GM21825 (cell line): ENCODE measurements around the gene ARFRP1.
"Not testable (repeated sequence)": the region's sequence is repeated elsewhere in the genome, so short reads cannot be mapped to it uniquely, and the experiment has no call there.

Source experiments
- ATAC-seq: cut with Tn5 transposase; IDR thresholded peaks from one replicate; pipeline ENCODE4 v1.9.1; 2021; ENCODE audit warnings: mild to moderate bottlenecking, moderate library complexity; ENCODE audit not compliant: unreplicated experiment

The ARFRP1 gene

DNA sequence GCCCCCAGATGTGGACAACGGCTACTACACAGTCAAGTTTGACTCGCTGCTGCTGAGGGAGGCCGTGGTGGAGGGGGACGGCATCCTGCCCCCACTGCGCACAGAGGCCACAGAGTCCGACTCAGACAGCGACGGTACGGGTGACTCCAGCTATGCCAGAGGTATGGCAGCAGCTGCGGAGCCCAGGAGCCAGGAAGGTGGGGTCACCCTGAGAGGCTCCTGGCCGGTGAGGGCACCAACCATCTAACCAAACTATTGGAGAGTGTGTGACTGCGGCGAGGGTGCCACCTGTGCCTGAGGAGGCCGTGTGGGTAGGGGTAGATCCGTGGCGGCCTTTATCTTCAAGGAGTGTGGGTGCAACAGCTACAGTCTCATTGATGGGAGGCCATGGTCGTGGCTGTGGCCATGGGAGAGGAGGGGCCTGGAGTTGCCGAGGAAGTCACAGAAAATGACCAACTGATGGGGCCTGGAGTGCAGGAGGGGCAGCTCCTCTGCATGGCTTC, 25.9 kb upstream of the ARFRP1 start:
- no peak for ATAC-seq

DNA sequence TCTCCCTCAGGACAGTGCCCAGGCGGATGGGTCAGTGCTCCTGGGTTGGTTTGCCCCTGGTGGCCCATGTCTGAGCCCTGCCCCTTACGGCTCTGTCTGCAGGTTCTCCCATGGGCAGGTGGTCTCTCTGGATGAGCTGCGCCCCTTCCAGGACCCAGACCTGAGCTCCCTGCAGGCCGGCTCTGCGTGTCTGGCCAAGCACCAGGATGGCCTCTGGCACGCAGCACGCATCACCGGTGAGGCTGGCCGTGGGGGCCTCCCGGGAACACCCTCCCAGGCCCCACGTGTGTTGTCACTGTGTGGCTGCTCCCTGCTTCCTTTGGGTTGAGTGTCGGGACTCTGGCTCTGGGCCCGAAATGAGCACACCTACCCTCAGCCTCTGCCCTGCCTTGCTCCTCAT, 25.3 kb upstream of the ARFRP1 start:
- ATAC-seq = no peak

DNA sequence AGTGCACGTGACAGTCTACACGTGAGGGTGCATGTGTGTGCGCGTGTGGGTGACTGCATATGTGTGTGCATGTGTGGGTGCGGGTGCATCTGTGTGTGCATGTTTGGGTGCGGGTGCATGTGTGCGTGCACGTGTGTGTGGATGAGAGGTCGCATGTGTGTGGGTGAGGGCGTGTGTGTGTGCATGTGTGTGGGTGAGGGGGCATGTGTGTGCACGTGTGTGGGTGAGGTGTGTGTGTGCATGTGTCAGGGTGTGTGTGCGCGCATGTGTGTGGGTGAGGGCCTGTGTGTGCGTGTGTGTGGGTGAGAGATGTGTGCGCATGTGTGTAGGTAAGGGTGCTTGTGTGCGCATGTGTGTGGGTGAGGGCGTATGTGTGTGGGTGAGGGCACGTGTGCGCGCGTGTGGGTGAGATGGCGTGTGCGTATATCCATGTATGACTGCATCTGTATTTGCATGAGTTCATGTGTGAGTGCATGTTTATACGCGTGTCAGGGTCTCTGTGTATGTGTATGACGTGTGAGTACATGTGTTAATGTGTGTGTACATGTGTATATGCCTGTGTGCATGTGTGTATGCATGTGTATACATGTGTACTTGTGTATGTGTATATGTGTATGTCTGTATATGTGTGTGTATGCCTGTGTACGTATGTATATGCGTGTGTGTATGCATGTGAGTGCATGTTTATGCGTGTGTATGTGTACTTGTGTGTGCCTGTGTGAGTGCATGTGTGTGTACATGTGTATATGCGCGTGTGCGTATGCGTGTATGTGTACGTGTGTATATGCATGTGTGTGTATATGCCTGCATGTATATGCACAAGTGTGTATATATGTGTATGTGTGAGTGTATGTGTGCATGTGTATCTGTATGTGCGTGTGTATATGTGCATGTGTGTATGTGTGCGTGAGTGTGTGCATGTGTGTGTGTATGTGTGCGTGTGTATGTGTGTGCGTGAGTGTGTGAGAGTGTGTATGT, 24.6 kb upstream of the ARFRP1 start:
- ATAC-seq = no peak

DNA sequence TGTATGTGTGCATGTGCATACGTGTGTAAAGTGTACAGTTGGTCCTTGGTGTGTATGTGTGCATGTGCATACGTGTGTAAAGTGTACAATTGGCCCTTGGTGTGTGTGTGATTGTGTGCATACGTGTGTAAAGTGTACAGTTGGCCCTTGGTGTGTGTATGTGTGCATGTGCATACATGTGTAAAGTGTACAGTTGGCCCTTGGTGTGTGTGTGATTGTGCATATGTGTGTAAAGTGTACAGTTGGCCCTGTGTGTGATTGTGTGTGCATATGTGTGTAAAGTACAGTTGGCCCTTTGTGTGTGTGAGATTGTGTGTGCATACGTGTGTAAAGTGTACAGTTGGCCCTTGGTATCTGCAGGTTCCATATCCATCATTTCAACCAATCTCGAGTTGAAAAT, 23.6 kb upstream of the ARFRP1 start:
- no peak for ATAC-seq

DNA sequence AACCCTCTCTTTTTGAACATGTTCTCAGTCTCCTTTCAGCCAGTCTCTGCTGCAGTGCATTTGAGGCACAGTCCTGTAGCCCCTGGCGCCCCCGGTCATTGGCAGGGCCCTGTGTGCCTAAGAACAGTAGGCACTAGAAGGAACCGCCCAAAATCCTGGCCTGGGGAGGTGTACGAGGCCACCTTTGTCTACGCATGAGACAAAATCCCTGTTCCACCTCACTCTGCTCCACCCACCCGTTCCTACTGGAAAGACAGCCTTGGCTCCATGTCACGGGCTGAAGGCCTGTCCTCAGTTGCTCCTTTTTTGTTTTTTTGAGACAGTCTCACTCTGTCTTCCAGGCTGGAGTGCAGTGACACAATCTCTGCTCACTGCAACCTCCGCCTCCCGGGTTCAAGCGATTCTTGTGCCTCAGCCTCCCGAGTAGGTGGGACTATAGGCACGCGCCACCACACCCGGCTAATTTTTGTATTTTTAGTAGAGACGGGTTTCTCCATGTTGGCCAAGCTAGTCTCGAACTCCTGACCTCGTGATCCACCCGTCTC, 22.5 kb upstream of the ARFRP1 start:
- ATAC-seq = not testable (repeated sequence)

DNA sequence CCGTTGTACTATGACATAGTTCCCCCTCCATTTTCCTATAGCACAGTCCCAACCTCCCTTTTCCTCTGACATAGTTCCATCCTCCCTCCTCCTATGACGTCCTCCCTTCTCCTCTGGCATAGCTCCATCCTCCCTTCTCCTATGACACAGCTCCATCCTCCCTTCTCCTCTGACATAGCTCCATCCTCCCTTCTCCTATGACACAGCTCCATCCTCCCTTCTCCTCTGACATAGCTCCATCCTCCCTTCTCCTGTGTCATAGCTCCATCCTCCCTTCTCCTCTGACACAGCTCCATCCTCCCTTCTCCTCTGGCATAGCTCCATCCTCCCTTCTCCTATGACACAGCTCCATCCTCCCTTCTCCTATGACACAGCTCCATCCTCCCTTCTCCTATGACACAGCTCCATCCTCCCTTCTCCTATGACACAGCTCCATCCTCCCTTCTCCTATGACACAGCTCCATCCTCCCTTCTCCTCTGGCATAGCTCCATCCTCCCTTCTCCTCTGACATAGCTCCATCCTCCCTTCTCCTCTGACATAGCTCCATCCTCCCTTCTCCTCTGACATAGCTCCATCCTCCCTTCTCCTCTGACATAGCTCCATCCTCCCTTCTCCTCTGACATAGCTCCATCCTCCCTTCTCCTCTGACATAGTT, 15.3 kb upstream of the ARFRP1 start:
- not testable (repeated sequence) for ATAC-seq

DNA sequence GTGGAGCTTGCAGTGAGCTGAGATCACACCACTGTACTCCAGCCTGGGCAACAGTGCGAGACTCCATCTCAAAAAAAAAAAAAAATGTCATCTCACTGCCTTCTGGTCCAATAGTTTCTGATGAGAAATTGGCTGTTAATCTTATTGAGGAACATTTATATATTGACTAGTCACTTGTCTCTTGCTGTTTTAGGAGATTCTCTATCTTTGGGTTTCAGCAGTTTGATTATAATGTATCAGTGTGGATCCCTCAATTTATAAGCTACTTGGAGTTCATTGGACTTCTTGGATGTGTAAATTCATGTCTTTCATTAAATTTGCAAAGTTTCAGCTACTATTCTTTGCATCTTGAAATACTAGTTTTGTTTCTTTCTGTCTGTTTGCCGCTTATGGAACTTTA, 11.2 kb upstream of the ARFRP1 start:
- ATAC-seq = no peak

DNA sequence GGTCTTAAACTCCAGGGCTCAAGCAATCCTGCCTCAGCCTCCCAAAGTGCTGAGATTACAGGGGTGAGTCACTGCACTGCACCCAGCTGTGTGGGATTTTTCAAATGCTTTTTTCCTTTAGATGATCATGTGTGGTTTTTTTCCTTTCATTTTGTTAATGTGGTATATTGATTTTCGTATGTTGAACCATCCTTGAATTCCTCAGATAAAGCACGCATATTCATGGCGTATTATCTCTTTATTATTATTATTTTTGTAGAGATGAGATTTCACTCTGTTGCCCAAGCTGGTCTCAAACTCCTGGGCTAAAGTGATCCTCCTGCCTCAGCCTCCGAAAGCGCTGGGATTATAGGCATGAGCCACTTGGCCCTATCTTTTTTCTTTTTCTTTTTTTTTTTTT, 7.1 kb upstream of the ARFRP1 start:
- ATAC-seq = no peak

DNA sequence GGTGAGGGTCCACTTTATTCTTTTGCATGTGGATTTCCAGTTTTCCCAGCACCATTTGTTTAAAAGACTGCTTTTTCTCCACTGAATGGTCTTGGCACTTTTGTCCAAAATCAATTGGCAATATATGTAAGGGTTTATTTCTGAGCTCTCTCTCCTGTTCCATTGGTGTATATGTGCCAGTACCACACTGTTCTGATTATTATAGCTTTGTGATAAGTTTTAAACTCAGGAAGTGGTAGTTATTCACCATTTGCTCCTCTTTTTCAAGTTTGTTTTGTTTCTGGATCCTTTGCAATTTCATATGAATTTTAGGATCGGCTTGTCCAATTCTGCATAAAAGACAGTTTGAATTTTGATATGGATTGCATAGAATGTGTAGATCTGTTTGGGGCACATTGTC, 4.4 kb upstream of the ARFRP1 start:
- ATAC-seq = no peak

DNA sequence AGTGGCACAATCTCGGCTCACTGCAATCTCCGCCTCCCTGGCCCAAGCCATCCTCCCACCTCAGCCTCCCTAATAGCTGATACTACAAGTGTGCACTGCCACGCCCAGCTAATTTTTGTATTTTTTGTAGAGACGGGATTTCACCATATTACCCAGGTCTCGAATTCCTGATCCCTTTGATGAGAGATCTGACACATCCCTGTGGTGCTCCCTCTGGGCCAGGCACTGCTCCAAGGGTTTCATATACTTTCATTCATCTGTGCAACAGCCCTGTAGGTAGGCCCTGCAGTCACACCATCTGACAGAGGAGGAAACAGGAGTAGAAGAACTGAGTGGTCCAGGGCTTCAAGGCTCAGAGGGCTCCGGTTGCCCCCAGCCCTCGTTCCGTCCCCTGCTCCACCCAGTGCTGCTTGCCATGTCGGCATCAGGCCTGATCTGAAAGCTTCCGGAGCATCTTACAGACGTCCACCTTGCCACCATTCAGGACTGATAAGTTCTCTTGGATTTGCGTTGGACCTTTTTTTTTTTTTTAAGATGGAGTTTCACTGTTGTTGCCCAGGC, 3.4 kb upstream of the ARFRP1 start:
- ATAC-seq = no peak

DNA sequence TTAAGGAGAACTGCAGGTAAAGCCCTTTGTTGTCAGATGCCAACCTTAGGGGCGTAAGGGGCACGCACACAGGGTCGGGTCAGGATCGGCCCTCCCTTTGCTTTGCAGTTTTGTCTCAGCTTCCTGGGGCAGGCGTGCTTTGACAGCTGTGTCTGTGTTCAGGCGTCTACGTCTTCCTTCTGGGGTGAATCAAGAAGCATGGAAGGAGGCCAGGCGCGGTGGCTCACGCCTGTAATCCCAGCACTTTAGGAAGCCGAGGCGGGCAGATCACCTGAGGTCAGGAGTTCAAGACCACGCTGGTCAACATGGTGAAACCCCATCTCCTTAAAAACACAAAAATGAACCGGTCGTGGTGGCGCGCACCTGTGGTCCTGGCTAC, 1.4 kb upstream of the ARFRP1 start:
- ATAC-seq = no peak

DNA sequence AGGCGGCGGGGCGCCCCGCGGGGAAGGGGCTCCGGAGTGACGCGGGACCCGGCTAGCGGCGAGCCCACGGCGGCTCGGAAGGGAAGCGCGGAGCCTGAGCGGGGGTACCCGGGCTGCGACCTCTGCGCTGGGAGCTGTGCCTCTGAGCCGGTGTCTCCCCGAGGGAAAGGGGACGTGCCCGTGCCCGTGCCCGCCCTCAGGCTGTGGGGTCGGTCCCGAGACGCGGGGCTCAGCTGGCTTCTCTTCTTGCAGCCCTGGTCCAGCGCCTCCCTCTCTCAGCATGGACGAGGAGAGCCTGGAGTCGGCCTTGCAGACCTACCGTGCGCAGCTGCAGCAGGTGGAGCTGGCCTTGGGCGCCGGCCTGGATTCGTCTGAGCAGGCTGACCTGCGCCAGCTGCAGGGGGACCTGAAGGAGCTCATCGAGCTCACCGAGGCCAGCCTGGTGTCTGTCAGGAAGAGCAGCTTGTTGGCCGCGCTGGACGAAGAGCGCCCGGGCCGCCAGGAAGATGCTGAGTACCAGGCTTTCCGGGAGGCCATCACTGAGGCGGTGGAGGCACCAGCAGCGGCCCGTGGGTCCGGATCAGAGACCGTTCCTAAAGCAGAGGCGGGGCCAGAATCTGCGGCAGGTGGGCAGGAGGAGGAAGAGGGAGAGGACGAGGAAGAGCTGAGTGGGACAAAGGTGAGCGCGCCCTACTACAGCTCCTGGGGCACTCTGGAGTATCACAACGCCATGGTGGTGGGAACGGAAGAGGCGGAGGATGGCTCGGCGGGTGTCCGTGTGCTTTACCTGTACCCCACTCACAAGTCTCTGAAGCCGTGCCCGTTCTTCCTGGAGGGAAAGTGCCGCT, 749 bp upstream of the ARFRP1 start:
- ATAC-seq = peak; percentile 18

DNA sequence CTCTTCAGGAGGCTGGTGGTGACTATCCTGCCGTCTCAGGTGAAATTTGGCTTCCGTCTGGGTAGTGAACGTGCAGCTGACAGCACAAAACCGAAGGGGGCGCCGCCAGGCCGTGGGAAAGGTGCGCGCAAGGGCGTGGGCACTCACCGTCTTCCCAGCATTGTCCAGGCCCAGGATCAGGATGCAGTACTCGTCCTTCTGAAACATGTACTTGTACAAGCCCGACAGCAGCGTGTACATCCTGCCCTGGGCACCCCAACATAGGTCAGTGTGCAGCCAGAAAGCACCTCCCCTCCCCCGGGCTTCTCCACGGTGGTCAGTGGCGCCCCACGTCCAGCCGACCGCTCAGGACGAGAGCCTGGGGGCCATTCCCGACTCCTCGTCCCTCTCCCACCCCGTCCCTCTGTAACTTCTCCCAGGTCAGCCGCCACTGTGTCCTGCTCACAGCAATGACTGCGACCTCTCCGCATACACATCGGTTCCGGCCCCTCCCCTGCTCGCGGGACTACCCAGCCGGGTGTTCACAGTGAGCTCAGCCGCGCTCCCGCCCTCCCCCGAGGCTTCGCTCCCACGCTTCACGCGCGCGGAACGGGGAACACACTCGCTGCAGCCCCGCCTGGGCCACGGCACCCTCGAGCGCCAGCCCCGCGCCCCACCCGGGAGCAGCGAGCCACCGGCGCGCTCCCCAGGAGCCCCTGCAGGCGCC, 771 bp downstream of the ARFRP1 start:
- peak; percentile 28 for ATAC-seq

DNA sequence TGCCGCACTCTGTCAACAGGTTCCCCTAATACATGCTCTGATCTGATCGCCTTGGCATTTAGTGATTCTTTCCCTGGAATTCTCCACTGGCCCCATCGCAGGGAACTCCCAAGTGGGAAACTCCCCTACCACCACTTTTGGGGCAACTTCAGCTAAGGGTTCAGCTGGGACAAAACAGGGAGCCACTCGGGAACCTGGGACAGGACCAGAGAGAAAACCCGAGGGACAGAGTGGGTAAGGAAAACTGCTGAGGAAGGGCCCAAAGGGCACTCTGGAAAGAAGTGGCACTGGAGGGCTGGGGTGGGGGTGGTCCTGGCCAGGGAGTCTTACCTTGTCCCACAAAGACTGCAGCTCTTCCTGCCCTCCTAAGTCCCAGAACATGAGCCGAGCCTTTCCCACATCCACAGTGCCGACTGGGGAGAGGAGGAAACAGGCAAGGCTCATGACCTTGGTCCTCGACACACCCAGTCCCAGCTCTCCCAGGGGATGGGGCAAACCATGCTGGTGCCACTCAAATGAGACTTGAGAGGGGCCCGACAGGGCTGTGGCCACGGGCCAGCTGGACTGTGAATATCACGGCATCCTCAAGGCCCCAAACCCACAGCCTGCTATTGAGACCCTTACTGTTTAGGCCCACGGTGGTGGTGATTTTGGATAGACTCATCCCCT, 1.6 kb downstream of the ARFRP1 start:
- no peak for ATAC-seq

DNA sequence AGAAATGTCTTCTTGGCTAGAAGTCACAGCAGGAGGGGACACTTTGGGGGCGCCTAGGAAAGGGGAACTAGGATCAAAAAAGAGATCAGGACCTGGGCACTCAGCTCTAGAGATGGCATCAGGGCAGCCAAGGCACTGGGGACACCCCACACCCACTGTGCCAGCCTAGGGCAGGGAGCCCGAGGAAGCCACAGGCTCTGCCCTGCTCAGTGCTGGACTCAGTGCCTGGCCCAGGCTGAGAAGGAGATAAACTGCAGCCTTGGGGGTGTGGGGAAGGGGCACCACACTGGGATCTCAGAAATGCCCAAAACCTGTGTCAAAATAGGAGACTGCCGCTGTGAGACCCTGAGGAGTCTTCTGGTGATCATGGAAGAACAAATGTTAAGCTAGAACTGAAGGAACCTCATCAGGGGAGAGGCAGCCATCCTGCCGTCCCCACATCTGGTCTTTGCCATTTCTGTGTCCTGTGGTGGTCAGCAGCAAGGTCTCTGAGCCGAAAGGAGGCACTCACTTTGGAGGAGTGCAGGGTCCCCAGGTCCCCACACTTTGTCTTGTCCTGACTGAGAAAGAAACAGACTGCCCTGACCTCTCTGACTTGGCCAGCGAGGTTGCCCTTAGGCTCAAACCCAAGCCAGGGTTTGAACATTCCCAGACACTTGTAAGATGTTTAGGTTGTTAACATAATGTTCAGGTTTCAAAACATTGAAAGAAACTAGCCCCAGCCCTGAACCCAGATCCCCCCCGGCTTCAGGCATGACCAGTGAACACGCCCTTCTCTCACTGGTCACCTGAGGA, 2.3 kb downstream of the ARFRP1 start:
- no peak for ATAC-seq

DNA sequence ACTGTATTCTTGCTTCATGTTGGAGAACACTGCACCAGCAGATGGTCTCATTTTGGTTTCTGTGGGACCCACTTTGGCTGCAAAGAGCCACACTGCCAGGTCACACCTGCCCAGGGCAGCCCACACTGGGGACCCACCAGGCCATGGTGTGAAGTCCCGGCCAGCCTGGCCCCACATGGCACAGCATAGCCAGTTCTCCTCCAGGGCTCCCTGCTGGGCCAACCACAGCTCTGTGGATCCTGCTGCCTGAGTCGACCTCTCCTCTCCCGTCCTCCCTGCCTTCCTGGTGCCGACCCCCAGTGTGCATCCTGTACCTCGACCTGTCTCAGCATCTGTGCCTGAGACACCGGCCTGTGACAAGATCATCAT, 3.0 kb downstream of the ARFRP1 start:
- no peak for ATAC-seq

DNA sequence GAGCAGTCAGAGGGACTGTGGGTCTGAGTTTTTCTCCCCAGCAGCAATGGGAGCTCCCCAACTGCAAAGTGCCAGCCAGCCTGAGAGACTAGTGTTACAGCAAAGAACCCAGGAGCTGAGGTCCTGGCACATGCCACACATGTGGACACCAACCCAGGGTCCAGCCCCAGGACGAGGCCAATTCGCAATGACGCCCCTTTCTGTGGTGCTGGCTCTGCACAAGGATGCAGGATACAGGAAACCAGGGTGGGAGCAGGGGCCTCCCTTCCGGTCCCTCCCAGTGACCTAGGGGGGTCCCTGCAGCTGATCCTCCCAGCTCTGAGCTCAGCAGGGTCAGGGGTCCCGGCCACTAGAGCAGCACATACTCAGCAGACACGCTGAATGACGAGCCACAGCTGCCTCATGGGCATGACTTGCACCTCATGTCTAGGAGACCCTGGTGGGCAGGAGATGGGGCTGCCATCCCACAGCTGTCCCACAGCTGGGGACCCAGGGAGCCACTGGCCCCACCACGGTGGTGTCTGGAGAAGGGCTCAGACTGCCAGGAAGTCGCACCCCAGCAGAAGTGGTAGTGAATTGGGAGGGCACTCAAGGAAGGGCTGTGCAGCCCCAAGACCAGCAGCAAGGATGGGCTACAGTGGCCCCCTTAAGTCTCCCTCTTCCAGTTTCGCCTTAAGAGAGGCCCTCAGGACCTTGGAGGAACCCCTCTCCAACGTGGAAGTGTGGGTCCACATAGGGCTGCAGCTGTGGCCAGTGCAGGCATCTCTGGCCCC, 3.6 kb downstream of the ARFRP1 start:
- ATAC-seq = no peak

DNA sequence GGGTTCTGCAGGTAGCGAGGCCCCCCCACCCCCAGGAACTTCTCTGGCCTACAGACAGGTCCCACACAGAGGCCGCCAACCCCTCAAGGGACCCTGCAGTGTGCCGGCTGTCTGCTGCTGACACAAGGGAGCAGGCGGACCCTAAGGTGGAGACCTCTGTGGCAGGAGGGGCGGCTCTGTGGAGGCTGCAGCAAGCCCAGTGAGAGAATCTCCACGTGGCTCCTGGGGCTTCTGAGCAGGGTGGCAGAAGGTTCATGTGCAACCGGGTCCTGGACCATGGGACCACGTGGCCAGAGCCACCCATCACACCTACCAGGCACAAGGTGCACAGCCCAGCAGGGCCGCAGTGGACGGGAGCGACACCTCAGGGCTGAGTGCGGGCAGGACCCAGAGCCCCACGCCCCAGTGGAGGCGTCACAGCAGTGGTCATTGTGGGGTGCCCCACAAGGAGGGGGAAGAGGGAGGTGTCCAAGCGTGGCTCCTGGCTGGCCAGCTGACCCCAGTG, 4.3 kb downstream of the ARFRP1 start:
- ATAC-seq = no peak
